Small intestine (tissue), 7 donors: ENCODE results near the gene STXBP1. TPM values are rescaled to one million over a fixed set of nuclear protein-coding genes. Genes with fewer than 3 reads are reported as not detected.
"Not testable (repeated sequence)": the region's sequence is repeated elsewhere in the genome, so short reads cannot be mapped to it uniquely, and the experiment has no call there.

Source experiments
- DNase-seq, 2 donors: peaks; one replicate each; pipeline versions ENCODE4 v3.0.0 to v3.0.0-alpha.2; 2013
- FAIRE-seq: peaks from 2 replicates; lab custom pipeline; 2012; peaks lifted over from hg19 to GRCh38; lab: Jason Lieb, UNC
- H3K27ac ChIP-seq, 3 donors: one replicate each; pipeline ENCODE4 v1.5.1; 2013; ENCODE audit warnings: low read length in 2 of 3, mild to moderate bottlenecking in 2 of 3, control low read depth in 1 of 3, inconsistent platforms in 1 of 3, low read depth in 1 of 3, moderate library complexity in 1 of 3
- H3K27me3 ChIP-seq, 3 donors: one replicate each; pipeline ENCODE4 v1.6.1; 2013; ENCODE audit warnings: low read length in 3 of 3, inconsistent platforms in 1 of 3; ENCODE audit not compliant: control insufficient read depth in 3 of 3, insufficient read depth in 3 of 3
- H3K36me3 ChIP-seq, 3 donors: one replicate each; pipeline ENCODE4 v1.6.1; 2013; ENCODE audit warnings: low read length in 3 of 3, inconsistent platforms in 1 of 3, low read depth in 1 of 3, mild to moderate bottlenecking in 1 of 3, moderate library complexity in 1 of 3; ENCODE audit not compliant: control insufficient read depth in 3 of 3, insufficient read depth in 2 of 3
- H3K4me1 ChIP-seq, 3 donors: one replicate each; pipeline ENCODE4 v1.6.1; 2013; ENCODE audit warnings: low read length in 2 of 3, inconsistent platforms in 1 of 3, low read depth in 1 of 3, mild to moderate bottlenecking in 1 of 3, moderate library complexity in 1 of 3; ENCODE audit not compliant: control insufficient read depth in 3 of 3, insufficient read depth in 2 of 3
- H3K4me3 ChIP-seq, 3 donors: one replicate each; pipeline ENCODE4 v1.5.1; 2013; ENCODE audit warnings: low read length in 3 of 3, control low read depth in 1 of 3, inconsistent platforms in 1 of 3, low read depth in 1 of 3, mild to moderate bottlenecking in 1 of 3, moderate library complexity in 1 of 3
- H3K9me3 ChIP-seq, 2 donors: one replicate each; pipeline ENCODE4 v1.6.1; 2013; ENCODE audit warnings: low read depth in 1 of 2, low read length in 1 of 2; ENCODE audit not compliant: control insufficient read depth in 2 of 2, insufficient read depth in 1 of 2
- WGBS, 3 donors: extraction: QIAGEN DNeasy Blood & Tissue Kit; methylation state at CpG; one replicate each; pipeline ENCODE4 v1.1.7; 2013; 5-methylcytosine and 5-hydroxymethylcytosine counted together
- polyA plus RNA-seq, 4 donors: library from polyadenylated mRNA; stranded (reverse) in 3 of 4; unstranded in 1 of 4; fragments of 200-250 nt in 3 of 4; fragments of 120-200 nt in 1 of 4; gene quantifications; one replicate each; pipeline versions ENCODE4 v1.2.1 to v1.2.3, GENCODE V29; 2013
- donor health status: healthy with polysubstance abuse.
- donor health status: control.
- donor health status: control.
- donor health status: Bipolar disorder and iron deficiency.
- donor health status: healthy.

STXBP1 gene
- polyA plus RNA-seq, 4 donors = 0.89 to 16.4 (median 8.1) TPM

GRCh38 chr9:127580879-127581475, 31.1 kb upstream of the STXBP1 start:
- peaks cover 0 to 21% (median 3%) of the 10 kb centered on the region in 3 donors for H3K4me1 ChIP-seq

GRCh38 chr9:127584474-127584805, 27.6 kb upstream of the STXBP1 start:
- 82 to 87% (median 85%) methylated on average over 3 of the region's 3 CpGs for WGBS, 3 donors
- not testable (repeated sequence) for H3K9me3 ChIP-seq, H3K27ac ChIP-seq, H3K36me3 ChIP-seq, H3K4me3 ChIP-seq, FAIRE-seq, DNase-seq, H3K27me3 ChIP-seq, H3K4me1 ChIP-seq

More at GRCh38 chr9:127580879-127581475, 31.1 kb upstream of the STXBP1 start:
- DNase-seq (no peak), FAIRE-seq (no peak)
- H3K27me3 ChIP-seq = no peaks in the 10 kb centered on the region
- H3K36me3 ChIP-seq = no peaks in the 10 kb centered on the region
- WGBS, 3 donors = 73 to 84% (median 77%) methylated on average over 7 of the region's 7 CpGs
- no peak overlapping the region for H3K27ac ChIP-seq
- no peaks in the 10 kb centered on the region for H3K9me3 ChIP-seq
- H3K4me3 ChIP-seq = no peak overlapping the region

- no peak overlapping the region for H3K4me3 ChIP-seq
- WGBS, 3 donors = 94 to 97% (median 95%) methylated on average over 4 of the region's 4 CpGs
- peaks cover 0 to 2% (median 0%) of the 10 kb centered on the region in 3 donors for H3K4me1 ChIP-seq
- no peaks in the 10 kb centered on the region for H3K9me3 ChIP-seq
- H3K36me3 ChIP-seq = no peaks in the 10 kb centered on the region
- H3K27me3 ChIP-seq = no peaks in the 10 kb centered on the region
- no peak for FAIRE-seq
- H3K27ac ChIP-seq = no peak overlapping the region
- DNase-seq = no peak
These were observed 26.8 kb upstream of the STXBP1 start for GRCh38 chr9:127585161-127585819.

GRCh38 chr9:127586096-127586495, 26.0 kb upstream of the STXBP1 start:
- no peak for DNase-seq
- H3K4me1 ChIP-seq = peaks cover 0 to 2% (median 0%) of the 10 kb centered on the region in 3 donors
- no peak overlapping the region for H3K27ac ChIP-seq
- H3K36me3 ChIP-seq = no peaks in the 10 kb centered on the region
- H3K4me3 ChIP-seq = no peak overlapping the region
- WGBS, 3 donors = 73 to 81% (median 79%) methylated on average over 14 of the region's 14 CpGs
- H3K27me3 ChIP-seq = no peaks in the 10 kb centered on the region
- H3K9me3 ChIP-seq = no peaks in the 10 kb centered on the region
- no peak for FAIRE-seq

GRCh38 chr9:127586537-127586936, 25.5 kb upstream of the STXBP1 start:
- Histone ChIP-seq H3K9me3 (no peaks in the 10 kb centered on the region), H3K27me3 (no peaks in the 10 kb centered on the region), H3K4me3 (no peak overlapping the region), H3K27ac (no peak overlapping the region), H3K36me3 (no peaks in the 10 kb centered on the region), H3K4me1 (peaks cover 0 to 2% (median 0%) of the 10 kb centered on the region in 3 donors)
- FAIRE-seq = no peak
- peak; percentile 83 for DNase-seq
- 19 to 52% (median 37%) methylated on average over 3 to 5 of the region's 5 CpGs for WGBS, 3 donors

GRCh38 chr9:127587966-127588365, 24.1 kb upstream of the STXBP1 start:
- H3K27ac ChIP-seq = no peak overlapping the region
- no peaks in the 10 kb centered on the region for H3K27me3 ChIP-seq
- WGBS, 3 donors = 59 to 75% (median 68%) methylated on average over 2 of the region's 2 CpGs
- H3K36me3 ChIP-seq = no peaks in the 10 kb centered on the region
- FAIRE-seq = no peak
- no peaks in the 10 kb centered on the region for H3K9me3 ChIP-seq
- no peak for DNase-seq
- H3K4me3 ChIP-seq = no peak overlapping the region
- peaks cover 0 to 2% (median 0%) of the 10 kb centered on the region in 3 donors for H3K4me1 ChIP-seq

GRCh38 chr9:127588740-127589506, 23.2 kb upstream of the STXBP1 start:
- no peaks in the 10 kb centered on the region for H3K36me3 ChIP-seq
- FAIRE-seq = no peak
- H3K9me3 ChIP-seq = no peaks in the 10 kb centered on the region
- 11 to 40% (median 18%) methylated on average over 4 to 5 of the region's 5 CpGs for WGBS, 3 donors
- H3K27ac ChIP-seq = no peak overlapping the region
- peaks cover 0 to 2% (median 0%) of the 10 kb centered on the region in 3 donors for H3K4me1 ChIP-seq
- no peaks in the 10 kb centered on the region for H3K27me3 ChIP-seq
- no peak overlapping the region for H3K4me3 ChIP-seq
- peak; percentile 20 to 60 for DNase-seq

- Histone ChIP-seq H3K27ac (no peak overlapping the region), H3K9me3 (no peaks in the 10 kb centered on the region), H3K4me1 (peaks cover 0 to 2% (median 0%) of the 10 kb centered on the region in 3 donors), H3K36me3 (no peaks in the 10 kb centered on the region), H3K4me3 (no peak overlapping the region), H3K27me3 (no peaks in the 10 kb centered on the region)
- DNase-seq (peak; percentile 77 to 78), FAIRE-seq (no peak)
- 5 to 12% (median 11%) methylated on average over 8 of the region's 8 CpGs for WGBS, 3 donors
These were observed 22.1 kb upstream of the STXBP1 start for GRCh38 chr9:127589955-127590370.
